Measurements from ENCODE around the gene NEK4.
A peak's percentile ranks its signal among the peaks of the same experiment; 100 is the strongest.
"Not testable (repeated sequence)": the region's sequence is repeated elsewhere in the genome, so short reads cannot be mapped to it uniquely, and the experiment has no call there.

Gene NEK4

DNA sequence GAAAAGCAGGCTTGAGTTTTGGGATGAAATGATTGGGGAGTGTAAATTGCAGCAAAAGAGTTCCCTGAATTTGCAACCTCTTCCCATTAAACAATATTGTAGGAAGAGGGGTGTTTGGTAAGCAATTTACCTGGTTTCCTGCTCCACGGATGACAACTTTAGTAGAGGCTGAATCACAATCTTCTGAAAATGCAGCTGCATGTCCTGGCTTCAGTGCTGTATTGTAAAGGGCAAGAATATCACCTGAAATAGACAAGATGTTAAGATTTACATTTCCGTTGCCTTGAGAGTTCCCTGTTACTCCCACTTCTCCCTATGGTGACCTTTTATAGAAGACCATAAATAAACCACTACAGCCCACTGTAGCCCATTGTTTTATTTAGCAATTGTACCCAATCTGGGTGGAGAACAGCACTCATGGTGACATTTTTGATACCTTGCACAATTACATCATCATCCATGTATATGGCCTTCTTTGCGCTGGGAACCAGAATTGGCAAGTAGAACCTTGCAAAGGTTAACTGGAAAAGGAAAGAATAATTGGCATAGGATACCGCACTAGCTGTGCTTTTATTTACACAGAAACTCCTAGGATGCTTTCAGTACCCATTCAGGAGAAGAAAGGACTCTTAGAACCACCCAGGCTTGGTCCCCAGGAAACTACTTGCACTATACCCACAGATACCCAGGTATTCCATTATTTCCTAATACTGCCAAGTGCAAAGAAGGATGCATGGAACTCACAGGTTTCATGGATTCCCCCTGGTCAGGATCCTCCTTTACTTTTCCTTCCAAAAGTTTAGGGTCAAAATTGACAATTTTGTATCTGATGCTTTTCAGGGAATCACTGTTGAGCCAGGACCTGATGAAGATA, 74.7 kb downstream of the NEK4 start:
- DNase-seq: no peak

DNA sequence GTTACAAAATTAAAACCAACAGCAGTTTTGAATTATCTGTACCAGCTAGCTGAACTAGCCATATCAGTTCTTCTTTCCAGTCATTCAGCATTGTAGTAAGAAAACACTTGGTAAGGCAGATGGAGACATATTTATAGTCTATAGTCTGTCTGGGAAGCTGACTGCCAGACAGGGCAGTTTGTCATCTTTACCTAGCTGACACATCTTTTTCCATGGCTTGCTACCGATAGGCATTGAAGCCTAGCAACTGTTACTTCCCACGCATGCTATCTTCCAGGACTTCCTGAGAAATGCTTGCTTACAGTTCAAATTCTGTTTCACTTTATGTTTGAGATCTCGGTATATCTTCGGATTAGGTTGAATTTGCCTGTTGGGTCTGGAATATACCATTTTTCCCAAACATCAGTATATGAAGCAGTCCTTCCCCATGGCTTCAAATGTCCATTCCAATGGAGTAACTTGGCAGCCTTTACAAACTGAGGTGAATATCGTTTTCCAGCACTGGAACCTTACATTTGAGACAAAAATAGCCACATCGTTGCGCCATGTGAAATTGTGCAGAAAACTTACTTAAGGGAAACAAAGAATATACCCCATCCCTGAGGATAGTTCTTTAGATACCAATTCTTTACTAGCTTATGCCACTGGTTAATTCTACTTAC, 76.1 kb downstream of the NEK4 start:
- no peak for DNase-seq

DNA sequence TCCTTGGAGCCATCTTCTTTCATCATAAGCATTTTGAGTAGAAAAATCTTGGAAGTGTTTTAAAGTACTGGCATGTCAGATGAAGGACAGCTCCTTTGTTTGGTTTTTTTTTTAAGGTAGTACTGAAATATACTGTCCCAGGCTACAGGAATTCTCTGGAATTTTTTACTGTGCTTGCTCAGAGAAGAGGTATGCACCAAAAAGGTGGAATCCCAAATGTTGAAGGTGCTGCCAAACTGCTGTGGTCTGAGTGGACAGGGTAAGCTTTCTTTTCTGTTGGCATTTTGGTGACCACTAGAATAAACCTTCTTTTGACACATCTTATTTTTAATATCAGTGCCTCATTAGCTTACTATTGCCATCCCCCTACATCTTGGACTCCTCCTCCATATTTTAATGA, 77.7 kb downstream of the NEK4 start:
- DNase-seq: no peak

DNA sequence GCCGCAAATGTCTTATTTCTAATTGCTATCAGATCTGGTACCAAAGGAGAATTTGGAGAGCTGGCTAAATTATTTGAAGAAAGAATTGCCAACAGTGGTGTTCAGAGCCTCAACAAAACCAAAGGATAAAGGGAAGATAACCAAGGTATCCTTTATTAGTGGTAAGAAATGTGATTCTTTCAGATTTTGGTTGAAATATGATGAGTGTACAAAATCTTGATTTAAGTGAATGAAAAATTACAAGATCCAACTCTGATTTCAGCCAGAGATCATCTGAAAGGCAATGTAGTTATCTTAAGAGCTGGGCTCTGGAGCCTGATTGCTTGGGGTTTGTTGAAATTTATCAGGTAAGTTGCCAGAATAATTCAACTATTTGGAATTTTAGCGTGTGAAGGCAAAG, 80.2 kb downstream of the NEK4 start:
- no peak for DNase-seq

DNA sequence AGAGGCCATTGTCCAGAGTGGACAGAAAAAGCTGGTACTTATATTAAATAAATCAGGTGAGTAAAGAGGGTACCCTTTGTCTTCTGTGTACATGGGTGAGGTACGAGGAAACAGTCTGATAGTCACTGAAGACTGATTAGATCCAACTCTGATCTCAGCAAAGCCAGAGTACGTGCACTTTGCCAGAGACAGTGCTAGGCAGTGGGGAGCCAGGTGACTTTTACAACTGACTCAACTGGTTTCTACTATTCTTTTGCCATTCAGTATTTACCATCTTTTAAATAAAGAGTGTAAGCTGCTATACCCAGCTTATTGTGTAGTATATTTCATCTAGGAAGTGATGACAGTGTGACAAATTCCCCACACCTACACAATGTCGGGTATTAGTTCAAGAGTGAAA, 81.6 kb downstream of the NEK4 start:
- DNase-seq: no peak

DNA sequence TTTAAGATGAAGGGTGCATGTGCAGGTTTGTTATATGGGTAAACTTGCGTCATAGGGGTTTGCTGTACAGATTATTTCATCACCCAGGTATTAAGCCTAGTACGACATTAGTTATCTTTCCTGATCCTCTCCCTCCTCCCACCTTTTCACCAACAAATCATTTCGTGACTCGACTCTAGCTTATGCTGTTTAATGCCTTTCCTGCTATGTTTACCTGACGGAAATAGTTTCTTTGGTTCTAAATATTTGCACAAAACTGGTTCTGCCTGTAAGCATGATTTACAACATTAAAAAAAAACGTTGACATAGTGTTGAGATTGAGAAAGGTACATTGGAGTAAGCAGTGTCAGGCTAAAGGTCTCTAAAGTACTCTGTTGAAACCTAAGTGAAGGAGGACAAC, 82.5 kb downstream of the NEK4 start:
- no peak for DNase-seq

DNA sequence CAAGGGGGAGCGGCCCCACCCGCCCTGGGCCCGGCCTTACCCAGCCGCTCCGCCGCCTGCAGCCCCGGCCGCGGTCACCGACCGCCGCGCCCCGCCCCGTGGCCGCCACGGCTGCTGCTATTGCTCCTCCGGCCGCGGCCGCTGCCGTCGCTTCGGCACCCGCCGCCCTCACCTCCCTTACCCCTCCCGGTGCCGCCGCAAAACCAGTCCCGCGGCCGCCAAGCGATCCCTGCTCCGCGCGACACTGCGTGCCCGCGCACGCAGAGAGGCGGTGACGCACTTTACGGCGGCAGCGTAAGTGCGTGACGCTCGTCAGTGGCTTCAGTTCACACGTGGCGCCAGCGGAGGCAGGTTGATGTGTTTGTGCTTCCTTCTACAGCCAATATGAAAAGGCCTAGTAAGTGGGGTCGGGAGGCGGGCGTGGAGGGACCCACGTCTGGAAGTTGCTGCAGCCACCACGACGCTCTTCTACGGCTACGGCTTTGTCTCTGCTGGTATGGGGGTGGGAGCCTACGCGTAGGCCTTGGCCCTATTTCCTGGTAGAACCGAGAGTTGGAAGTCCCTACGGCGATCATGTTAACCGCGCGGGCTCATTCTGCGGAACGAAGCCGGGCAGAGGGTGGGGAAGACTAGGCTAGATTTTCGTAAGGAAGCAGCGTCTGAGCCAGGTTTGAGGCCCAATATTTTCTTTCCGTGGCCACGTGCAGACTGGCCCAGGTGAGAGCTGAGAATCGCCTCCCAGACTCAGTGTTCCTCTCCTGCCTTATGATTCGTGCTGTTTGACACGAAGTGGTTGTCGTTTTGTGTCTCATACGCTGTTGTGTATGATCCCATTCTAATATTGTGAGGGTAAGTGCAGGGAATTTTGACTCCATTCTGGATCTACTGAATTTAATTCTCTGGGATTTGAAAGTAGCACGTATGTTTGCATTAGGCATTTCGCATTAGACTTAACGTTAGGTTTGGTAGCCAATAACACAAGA, 84.7 kb downstream of the NEK4 start, which contains the start of the genes GNL3 and PBRM1:
TSS of gene GNL3 (plus strand) at position 324 of the 983 bp plus-strand sequence. CDS start at position 385, 61 bp downstream.
TSS of gene PBRM1 (minus strand) at position 205 of the 983 bp plus-strand sequence.
- DNase-seq: peak; percentile 96

DNA sequence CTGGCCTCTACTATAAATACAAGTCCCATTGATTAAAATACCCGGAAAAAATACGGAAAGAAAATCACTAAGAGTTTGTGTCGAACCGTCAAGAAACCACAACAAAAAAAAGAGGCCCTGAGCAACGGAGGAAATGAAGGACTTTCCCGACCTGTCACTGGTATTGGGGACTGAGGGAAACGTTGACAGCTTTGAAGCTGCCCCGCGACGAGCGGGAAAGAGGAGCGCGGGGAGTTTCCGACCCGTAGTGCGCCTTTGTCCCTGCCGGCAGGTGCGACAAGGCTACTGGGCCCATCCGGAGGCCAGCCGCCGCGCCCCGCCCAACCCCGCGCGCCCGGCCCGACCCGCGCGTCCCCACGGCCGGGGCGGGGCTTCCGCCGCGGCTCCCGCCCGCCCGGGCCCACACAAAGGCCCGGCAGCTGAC, 85.4 kb downstream of the NEK4 start:
- peak; percentile 73 for DNase-seq

DNA sequence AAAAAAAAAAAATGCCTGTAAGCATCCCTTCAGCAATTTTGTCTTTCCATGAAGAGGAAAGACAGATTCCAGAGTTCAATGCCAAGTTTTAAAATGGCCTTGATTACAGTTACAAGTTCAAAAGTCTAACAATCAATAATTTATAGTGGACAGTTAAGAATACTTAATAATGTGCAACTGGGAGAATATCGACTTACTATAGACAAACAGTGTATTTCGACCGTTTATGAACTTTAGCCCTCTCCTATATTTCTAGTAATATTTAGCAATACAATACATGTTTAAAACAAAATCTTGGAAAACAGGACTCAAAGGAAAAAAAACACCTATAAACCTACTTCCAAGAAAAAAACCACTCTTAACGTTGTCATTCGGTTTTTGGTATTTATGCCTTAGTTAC, 86.6 kb downstream of the NEK4 start:
- DNase-seq: no peak

DNA sequence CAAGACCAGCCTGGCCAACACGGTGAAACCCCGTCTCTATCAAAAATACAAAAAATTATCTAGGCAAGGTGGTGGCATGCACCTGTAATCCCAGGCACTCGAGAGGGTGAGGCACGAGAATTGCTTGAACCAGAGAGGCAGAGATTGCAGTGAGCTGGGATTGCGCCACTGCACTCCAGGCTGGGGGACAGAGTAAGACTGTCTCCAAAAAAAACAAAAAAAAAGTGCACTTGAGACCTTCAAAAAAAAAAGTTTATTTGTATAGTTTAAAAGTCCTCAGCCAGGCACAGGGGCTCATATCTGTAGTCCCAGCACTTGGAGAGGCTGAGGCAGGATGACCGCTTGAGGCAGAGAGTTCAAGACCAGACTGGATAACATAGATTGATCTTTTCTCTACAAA, 87.1 kb downstream of the NEK4 start:
- DNase-seq: no peak

DNA sequence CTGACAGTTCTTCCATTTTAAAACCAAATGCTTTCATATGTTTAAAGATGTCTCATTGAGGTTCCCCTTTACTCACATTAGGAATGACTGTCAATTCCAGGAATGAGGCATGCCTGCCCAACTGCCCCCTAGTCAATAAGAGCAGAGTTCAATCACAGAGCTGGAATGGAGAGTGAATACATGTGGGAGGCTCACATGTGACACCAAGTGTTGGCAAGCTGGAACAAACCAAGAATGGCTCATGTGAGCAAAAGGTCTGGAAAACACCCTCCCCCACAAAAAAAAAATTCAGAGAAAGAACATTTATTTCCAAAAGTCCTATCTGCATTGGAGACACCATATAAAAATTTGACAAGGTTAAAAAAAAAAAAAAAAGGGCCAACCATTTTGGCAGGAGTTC, 88.7 kb downstream of the NEK4 start:
- peak; percentile 6 for DNase-seq

DNA sequence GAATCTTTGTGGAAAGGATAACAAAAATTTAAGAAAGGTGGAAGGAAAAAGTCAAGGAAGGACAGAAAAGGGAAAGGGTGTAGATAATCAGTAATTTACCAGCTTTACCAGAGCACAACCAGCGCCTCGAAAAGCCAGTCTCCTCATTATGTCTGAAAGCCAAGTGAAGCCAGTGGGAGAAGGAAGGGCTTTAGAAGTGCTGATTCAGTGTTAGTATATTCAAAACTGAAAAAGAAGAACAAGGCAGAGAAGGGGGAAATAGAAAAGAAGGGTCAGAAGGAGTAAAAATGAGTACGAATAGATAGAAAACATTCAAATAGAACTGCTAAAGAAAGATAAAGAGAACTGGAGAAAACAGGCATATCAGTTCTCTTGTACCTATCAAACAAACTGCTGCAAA, 89.1 kb downstream of the NEK4 start:
- no peak for DNase-seq

DNA sequence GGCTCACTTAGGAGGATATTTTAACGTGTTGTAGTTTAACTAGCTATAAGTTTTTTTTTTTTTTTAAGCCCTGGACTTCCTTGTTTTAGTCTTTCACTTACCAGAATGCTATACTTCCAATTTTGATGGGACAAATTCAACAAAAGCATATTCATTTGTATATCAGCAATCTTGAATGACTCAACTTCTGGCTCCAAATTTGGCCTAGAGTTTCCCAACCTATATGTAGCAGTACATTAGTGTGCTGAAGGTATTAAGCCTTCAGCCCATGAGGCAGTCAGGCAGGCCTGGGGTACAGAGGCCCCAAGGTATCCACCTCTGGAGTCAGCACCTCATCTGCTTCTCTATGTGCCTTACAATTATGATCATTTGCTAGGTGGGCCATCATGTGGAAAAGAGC, 90.9 kb downstream of the NEK4 start:
- no peak for DNase-seq

DNA sequence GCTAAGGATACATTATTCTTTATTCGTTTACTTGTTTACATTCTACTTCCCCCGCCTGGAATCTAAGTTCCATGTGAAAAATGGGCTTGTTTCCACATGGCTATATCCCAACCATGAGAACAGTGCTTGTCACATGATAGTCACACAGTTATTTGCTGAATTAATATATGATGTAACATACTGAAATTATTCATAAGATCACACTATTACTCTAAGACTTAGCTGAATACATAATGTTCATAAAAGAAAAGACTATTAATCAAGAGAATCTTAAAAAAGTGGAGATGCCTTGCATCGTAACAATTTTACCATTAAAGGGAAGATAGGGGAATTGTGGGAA, 91.6 kb downstream of the NEK4 start:
- DNase-seq: no peak

DNA sequence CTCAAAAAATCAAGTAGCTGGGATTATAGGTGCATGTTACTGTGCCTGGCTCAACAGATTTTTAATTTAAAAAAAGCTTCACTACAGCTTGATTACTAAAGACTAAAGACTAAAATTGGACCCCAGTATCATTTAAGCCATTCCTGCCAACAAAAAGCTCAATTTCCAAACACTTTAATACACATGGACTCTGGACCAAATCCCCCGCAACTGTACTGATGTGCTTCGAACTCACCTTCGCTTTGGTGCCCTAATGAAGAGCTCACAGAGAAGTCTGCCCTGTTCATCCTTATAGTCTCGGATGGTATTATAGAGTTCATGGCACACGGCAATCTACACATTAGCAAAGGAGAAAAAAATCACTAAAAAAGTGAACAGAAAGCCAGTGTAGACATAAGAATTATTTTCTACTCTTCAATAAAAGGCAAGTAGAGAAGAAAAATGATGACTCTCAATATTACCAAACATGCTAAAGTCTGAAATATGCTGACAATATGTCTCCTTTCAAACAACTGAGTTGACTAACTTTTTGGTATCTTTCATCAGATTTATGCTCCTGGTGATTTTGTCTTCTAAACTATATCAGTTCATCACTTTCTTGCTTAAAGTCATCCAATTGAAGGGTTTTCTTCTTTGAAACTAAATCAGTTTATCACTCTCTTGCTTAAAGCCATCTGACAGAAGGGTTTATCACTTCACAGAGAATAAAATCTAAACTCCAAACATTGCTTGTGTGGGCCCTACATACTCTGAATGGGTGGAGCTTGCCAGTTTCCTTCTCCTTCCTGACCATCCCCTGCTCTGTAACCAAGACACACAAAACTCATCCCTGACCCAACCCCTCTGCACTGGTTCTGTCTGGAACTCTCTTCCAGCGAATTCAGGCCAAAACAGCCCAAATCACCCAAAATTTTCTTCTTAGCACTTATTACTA, 92.2 kb downstream of the NEK4 start:
- no peak for DNase-seq

DNA sequence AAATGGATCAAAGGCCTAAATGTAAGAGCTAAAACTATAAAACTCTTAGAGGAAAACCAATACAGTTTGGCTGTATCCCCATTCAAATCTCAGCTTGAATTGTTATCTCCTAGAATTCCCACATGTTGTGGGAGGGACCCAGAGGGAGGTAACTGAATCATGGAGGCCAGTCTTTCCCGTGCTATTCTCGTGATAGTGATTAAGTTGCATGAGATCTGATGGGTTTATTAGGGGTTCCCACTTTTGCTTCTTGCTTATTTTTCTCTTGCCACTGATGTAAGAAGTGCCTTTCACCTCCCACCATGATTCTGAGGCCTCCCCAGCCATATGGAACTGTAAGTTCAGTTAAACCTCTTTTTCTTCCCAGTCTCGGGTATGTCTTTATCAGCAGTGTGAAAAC, 94.5 kb downstream of the NEK4 start:
- not testable (repeated sequence) for DNase-seq

DNA sequence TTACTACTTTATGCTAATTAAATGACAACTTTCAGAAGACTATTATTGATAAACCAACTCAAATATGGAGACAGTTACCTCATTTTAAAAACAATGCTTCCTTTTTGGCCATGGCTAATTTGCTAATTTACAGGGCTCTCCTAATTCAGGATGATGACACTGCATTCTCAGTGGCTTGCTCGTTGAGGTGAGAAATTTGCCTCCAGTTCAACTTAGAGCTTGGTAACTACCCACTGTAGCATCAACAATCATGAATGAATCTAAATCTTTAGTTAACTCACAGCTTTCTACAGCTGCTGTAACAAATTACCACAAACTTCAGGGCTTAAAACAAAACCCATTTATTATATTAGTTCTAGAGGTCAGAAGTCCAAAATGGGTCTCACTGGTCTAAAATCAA, 99.1 kb downstream of the NEK4 start:
- no peak for DNase-seq

DNA sequence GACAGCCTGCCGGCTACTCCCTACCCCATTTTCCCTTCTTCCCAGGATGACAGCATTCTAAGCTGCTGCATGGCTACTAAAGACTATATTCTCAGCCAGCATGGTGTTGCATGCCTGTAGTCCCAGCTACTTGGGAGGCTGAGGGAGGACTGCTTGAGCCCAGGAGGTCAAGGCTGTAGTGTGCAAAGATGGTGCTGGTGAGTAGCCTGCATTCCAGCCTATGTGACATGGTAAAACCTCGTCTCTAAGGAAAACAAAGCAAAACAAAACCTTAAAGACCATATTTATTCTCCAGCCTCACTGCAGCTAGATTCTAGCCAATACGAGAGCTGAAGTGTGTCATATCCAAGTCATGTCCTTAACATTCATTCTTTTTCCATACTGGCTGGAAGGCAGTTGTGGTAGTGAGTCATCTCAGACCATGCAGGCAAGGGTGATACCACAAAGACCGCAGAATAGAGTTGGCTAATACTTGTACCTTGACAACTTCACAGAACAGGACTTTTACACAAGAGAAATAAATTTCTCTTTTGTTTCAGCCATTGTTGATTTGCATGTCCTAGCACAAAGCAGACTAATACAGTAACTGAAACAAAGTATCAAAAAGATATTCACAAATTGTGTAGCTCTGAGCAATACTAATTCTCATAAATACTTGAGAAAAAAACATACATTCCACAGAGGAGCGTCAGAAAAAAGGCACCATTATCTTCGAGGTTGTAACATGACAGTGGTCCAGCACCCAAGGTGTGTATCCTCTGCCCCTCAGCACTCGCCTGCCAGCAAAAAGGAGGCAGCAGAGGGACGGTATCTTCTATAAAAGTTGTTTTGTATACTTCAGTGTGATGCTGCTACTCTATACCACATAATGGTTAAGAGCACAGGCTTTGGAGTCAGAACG, 99.9 kb downstream of the NEK4 start:
- DNase-seq: peak; percentile 58

DNA sequence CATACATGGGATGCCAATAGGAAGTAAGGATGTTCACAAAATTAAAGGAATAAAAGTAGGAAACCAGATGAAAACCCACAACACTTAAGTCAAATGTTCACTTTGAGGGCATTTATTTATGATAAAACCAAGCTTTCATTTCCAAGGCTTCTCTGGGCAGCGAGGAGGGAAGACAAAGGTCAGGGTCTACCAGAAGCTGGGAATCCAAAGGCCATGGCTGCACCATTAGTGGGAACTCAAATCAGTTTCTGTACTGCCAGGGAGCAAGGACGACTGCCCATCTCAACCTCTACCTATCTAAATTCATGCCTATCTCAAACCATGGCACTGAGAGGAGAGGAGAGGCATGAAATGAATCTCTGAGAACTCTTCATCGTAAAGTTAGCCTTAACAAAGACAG, 107.6 kb downstream of the NEK4 start:
- DNase-seq: no peak

DNA sequence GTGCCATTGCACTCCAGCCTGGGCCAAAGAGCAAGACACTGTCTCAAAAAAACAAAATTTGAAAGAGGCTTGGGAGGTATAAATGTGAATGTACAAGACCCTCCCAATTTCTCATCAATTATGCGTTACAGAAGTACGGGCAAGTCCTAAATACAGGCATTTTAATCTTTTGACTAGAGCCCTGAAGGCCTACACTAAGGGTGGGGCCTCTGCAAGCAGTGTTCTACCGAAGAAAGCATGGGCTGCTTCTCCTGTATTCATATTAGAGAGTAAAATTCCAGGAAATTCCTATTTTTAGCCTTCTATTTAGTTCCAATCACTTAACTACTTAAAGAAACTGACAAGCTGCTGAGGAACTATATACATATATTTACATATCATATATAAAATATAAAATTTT, 110.7 kb downstream of the NEK4 start:
- no peak for DNase-seq

Measured in GDM1 (cell line).